Measurements from ENCODE around the gene GPR42.

DNA sequence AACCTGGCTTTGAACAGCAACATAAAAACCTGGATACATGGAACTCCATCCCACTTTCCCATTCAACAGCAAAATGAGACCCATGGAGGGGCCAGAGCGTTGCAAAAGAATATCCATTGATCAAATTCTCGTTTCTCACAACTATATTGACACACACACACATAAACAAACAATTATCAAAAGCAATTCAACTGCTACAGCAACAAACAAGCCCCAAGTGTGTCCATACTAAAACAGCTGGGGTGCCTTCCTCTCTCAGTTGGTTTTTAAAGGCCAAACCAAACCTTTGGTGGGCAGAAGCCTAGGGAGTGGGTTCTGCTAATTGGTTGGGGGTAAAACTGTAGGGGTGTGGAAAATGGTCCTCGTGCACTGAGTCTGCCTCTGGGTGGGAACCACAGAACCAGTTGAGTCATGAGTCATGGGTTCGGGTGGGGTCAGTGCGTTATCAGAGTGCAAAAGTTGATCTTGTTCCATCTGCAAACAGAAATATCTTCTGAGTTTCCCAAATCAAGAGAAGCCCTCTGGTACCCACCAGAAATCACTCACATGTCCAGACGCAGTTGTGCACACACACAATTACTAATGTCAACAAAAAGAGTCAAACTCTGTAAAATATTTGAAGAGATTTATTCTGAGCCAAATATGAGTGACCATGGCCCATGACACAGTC is 18.5 kb downstream of the GPR42 start:
- TF ChIP-seq HDGF (IDR thresholded peaks at IDR 0.05; ENCODE audit: borderline replicate concordance), result no peak
- TF ChIP-seq BHLHE40 (IDR thresholded peaks at IDR 0.05; ENCODE audit: borderline replicate concordance), result no peak
- no peak for TF ChIP-seq ELF4 (IDR thresholded peaks at IDR 0.05)
- no peak for TF ChIP-seq TARDBP (IDR thresholded peaks at IDR 0.05)
- no peak for TF ChIP-seq ARNT (IDR thresholded peaks at IDR 0.05)
- no peak for TF ChIP-seq FOXA1 (IDR thresholded peaks at IDR 0.05)
- no peak for TF ChIP-seq SUZ12 (IDR thresholded peaks at IDR 0.05)
